SK-N-SH treated with all-trans-retinoic acid at 6 μM for 48 hours (cell line): ENCODE data around the gene ZNF664.

Experiments used
- ATAC-seq: fragments of 200-7000 bp; cut with Tn5 transposase; 3 replicates; pipeline ENCODE4 v1.9.1; 2020; ENCODE audit warnings: mild to moderate bottlenecking, moderate library complexity
- ARNTL ChIP-seq: fragments of 450-650 bp; formaldehyde crosslinking; IDR thresholded peaks from 2 replicates; pipeline ENCODE4 v1.5.0; 2020; ENCODE audit warnings: low read depth, mild to moderate bottlenecking, moderate library complexity, borderline replicate concordance
- BACH2 ChIP-seq: fragments of 250-450 bp; sonication (Bioruptor Pico); IDR thresholded peaks from 2 replicates; pipeline ENCODE4 v1.9.0; 2021; ENCODE audit warnings: mild to moderate bottlenecking, borderline replicate concordance
- CREB5 ChIP-seq: fragments of 250-450 bp; sonication (Bioruptor Pico); IDR thresholded peaks from 2 replicates; pipeline ENCODE4 v1.5.1; 2020; ENCODE audit warnings: low read depth, mild to moderate bottlenecking, moderate library complexity
- CSDC2 ChIP-seq: fragments of 250-450 bp; sonication (Bioruptor Pico); IDR thresholded peaks from 2 replicates; pipeline ENCODE4 v1.5.0; 2020; ENCODE audit warnings: mild to moderate bottlenecking, moderate library complexity
- CSRNP3 ChIP-seq: fragments of 250-450 bp; sonication (Bioruptor Pico); IDR thresholded peaks from 2 replicates; pipeline ENCODE4 v1.5.1; 2021; ENCODE audit warnings: mild to moderate bottlenecking, moderate library complexity
- ESRRG ChIP-seq: fragments of 250-450 bp; sonication (Bioruptor Pico); IDR thresholded peaks from 2 replicates; pipeline ENCODE4 v1.6.1; 2021; ENCODE audit warnings: mild to moderate bottlenecking
- GLIS3 ChIP-seq: fragments of 250-450 bp; sonication (Bioruptor Pico); IDR thresholded peaks from 2 replicates; pipeline ENCODE4 v1.5.0; 2020; ENCODE audit warnings: mild to moderate bottlenecking, moderate library complexity
- ISL1 ChIP-seq: fragments of 250-450 bp; sonication (Bioruptor Pico); IDR thresholded peaks from 2 replicates; pipeline ENCODE4 v2.1.2; 2022; ENCODE audit warnings: mild to moderate bottlenecking, moderate library complexity
- OSR1 ChIP-seq: fragments of 250-450 bp; sonication (Bioruptor Pico); IDR thresholded peaks from 2 replicates; pipeline ENCODE4 v1.8.0; 2022; ENCODE audit warnings: moderate library complexity, mild to moderate bottlenecking, inconsistent platforms
- PATZ1 ChIP-seq: fragments of 250-450 bp; sonication (Bioruptor Pico); IDR thresholded peaks from 2 replicates; pipeline ENCODE4 v1.8.0; 2020; ENCODE audit warnings: mild to moderate bottlenecking, moderate library complexity, borderline replicate concordance
- POU6F1 ChIP-seq: fragments of 250-450 bp; sonication (Bioruptor Pico); IDR thresholded peaks from 2 replicates; pipeline ENCODE4 v1.8.0; 2021; ENCODE audit warnings: low read depth, mild to moderate bottlenecking, moderate library complexity, borderline replicate concordance
- PPARA ChIP-seq: fragments of 250-450 bp; sonication (Bioruptor Pico); IDR thresholded peaks from 2 replicates; pipeline ENCODE4 v1.5.0; 2020; ENCODE audit warnings: mild to moderate bottlenecking, borderline replicate concordance
- RARB ChIP-seq: fragments of 250-450 bp; sonication (Bioruptor Pico); IDR thresholded peaks from 2 replicates; pipeline ENCODE4 v1.8.0; 2021; ENCODE audit warnings: mild to moderate bottlenecking, moderate library complexity
- SNAI2 ChIP-seq: fragments of 250-450 bp; sonication (Bioruptor Pico); IDR thresholded peaks from 2 replicates; pipeline ENCODE4 v1.5.0; 2020; ENCODE audit warnings: mild to moderate bottlenecking, moderate library complexity
- TCF4 ChIP-seq: fragments of 250-450 bp; sonication (Bioruptor Pico); IDR thresholded peaks from 2 replicates; pipeline ENCODE4 v1.8.0; 2021; ENCODE audit warnings: mild to moderate bottlenecking, moderate library complexity, borderline replicate concordance
- TOX ChIP-seq: fragments of 250-450 bp; sonication (Bioruptor Pico); IDR thresholded peaks from 2 replicates; pipeline ENCODE4 v1.8.0; 2021; ENCODE audit warnings: mild to moderate bottlenecking, moderate library complexity, borderline replicate concordance
- TSHZ2 ChIP-seq: fragments of 250-450 bp; sonication (Bioruptor Pico); IDR thresholded peaks from 2 replicates; pipeline ENCODE4 v1.5.0; 2020; ENCODE audit warnings: mild to moderate bottlenecking, moderate library complexity
- ZFP30 ChIP-seq: fragments of 450-650 bp; formaldehyde crosslinking; IDR thresholded peaks from 2 replicates; pipeline ENCODE4 v1.5.0; 2022; ENCODE audit warnings: mild to moderate bottlenecking, moderate library complexity
- ZNF565 ChIP-seq: fragments of 450-650 bp; formaldehyde crosslinking; conservative IDR thresholded peaks from 2 replicates; pipeline ENCODE4 v1.5.0; 2020; ENCODE audit warnings: low read depth, mild to moderate bottlenecking, moderate library complexity
- ZNF70 ChIP-seq: fragments of 450-650 bp; formaldehyde crosslinking; IDR thresholded peaks from 2 replicates; pipeline ENCODE4 v1.5.0; 2020; ENCODE audit warnings: mild to moderate bottlenecking, moderate library complexity
- ZNF8 ChIP-seq: fragments of 450-650 bp; formaldehyde crosslinking; IDR thresholded peaks from 2 replicates; pipeline ENCODE4 v1.5.0; 2020; ENCODE audit warnings: mild to moderate bottlenecking, moderate library complexity

Gene ZNF664

GRCh38 chr12:123958462-123958861 lies 14.6 kb upstream of the ZNF664 start:
- no peak for ATAC-seq
- no peak for TF ChIP-seq GLIS3 (CRISPR knock-in tag)
- TF ChIP-seq ARNTL (CRISPR knock-in tag), result no peak
- no peak for TF ChIP-seq ESRRG
- no peak for TF ChIP-seq TOX
- no peak for TF ChIP-seq ISL1 (CRISPR knock-in tag)
- TF ChIP-seq CSDC2 (CRISPR knock-in tag), result no peak

GRCh38 chr12:123958876-123959275 lies 14.1 kb upstream of the ZNF664 start:
- ATAC-seq, result no peak
- TF ChIP-seq CREB5 (CRISPR knock-in tag) (no peak), PPARA (CRISPR knock-in tag) (no peak), ZNF70 (CRISPR knock-in tag) (no peak), TCF4 (CRISPR knock-in tag) (no peak), PATZ1 (no peak), ZNF8 (no peak), SNAI2 (CRISPR knock-in tag) (no peak), GLIS3 (CRISPR knock-in tag) (no peak), TOX (no peak), OSR1 (CRISPR knock-in tag) (no peak), CSRNP3 (CRISPR knock-in tag) (no peak), ESRRG (no peak), ZFP30 (CRISPR knock-in tag) (no peak), BACH2 (CRISPR knock-in tag) (no peak), TSHZ2 (no peak), ZNF565 (CRISPR knock-in tag) (no peak), RARB (CRISPR knock-in tag) (no peak)

- ATAC-seq, result no peak
- no peak for TF ChIP-seq ZNF8
- TF ChIP-seq POU6F1, result no peak
- TF ChIP-seq TCF4 (CRISPR knock-in tag), result no peak
- TF ChIP-seq ARNTL (CRISPR knock-in tag), result no peak
- TF ChIP-seq SNAI2 (CRISPR knock-in tag), result no peak
Observed at GRCh38 chr12:123960029-123960735, 12.8 kb upstream of the ZNF664 start.
